Measurements from ENCODE around the gene UBASH3A. TPM values are rescaled to one million over a fixed set of nuclear protein-coding genes. Genes with fewer than 3 reads are reported as not detected.

UBASH3A gene
- total RNA-seq, 1 donor from 2014 or later, result not detected

DNA sequence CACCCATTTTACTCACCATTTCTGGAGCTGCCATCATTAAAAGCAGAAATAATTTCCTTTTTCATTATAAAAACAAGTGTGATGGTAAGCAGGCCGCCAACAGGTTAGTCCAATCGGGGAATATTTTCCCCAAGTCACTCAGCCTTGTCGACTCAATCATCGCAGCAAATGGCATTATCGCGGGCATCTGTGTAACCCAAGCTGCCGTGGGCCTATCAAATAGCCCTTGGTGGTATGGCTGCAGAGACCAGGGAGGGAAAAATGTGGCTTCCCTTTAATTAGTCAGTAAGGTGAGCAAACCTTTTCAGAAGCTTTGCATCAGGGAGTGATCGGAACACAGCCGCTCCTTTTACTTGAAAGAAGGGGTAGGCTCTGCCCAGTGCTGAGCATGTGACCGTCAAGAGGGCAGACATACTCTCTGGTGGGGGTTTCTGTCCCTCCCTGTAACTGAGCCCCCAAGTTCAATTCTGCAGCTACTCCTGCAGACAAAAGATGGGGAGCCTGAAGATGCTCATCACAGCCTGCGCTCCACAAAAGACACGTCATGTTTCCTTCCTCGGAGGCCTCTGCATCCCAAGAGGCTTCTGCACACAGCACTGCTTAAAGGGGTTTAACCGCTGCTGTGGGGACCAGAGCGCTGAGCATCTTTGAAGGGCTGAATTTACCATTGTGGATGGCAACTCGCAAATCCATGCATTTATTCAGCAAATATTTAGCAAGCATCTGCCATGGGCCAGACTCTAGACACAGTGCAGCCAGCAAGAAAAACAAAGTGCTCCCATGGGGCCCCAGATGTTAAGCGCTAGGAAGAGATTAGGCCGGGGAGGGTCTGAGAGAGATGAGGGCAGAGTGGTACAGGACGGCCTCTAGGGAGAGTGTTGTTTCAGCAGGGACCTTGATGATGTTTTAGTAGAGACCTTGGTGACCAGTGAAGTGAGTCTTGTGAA is 6.6 kb upstream of the UBASH3A start:
- no peaks in the 10 kb centered on the region for H3K27me3 Mint-ChIP-seq (ENCODE audit: low read depth)
- H3K4me3 Mint-ChIP-seq, result no peak overlapping the region
- TF ChIP-seq, protein P1, sequence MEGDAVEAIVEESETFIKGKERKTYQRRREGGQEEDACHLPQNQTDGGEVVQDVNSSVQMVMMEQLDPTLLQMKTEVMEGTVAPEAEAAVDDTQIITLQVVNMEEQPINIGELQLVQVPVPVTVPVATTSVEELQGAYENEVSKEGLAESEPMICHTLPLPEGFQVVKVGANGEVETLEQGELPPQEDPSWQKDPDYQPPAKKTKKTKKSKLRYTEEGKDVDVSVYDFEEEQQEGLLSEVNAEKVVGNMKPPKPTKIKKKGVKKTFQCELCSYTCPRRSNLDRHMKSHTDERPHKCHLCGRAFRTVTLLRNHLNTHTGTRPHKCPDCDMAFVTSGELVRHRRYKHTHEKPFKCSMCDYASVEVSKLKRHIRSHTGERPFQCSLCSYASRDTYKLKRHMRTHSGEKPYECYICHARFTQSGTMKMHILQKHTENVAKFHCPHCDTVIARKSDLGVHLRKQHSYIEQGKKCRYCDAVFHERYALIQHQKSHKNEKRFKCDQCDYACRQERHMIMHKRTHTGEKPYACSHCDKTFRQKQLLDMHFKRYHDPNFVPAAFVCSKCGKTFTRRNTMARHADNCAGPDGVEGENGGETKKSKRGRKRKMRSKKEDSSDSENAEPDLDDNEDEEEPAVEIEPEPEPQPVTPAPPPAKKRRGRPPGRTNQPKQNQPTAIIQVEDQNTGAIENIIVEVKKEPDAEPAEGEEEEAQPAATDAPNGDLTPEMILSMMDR (conservative IDR thresholded peaks at IDR 0.05), result no peak
- peak overlapping the region; percentile 28 for H3K27ac Mint-ChIP-seq (ENCODE audit: unreplicated experiment)
- no peaks in the 10 kb centered on the region for H3K9me3 Mint-ChIP-seq
- no peak for DNase-seq (ENCODE audit: low read depth, low spot score)
- no peaks in the 10 kb centered on the region for H3K36me3 Mint-ChIP-seq (ENCODE audit: low read depth)
- peaks cover 20% of the 10 kb centered on the region for H3K4me1 Mint-ChIP-seq

- no peaks in the 10 kb centered on the region for H3K27me3 Mint-ChIP-seq (ENCODE audit: low read depth)
- H3K9me3 Mint-ChIP-seq, result no peaks in the 10 kb centered on the region
- no peaks in the 10 kb centered on the region for H3K36me3 Mint-ChIP-seq (ENCODE audit: low read depth)
- peak overlapping the region; percentile 28 for H3K27ac Mint-ChIP-seq (ENCODE audit: unreplicated experiment)
- no peak overlapping the region for H3K4me3 Mint-ChIP-seq
- peaks cover 13% of the 10 kb centered on the region for H3K4me1 Mint-ChIP-seq
- no peak for DNase-seq (ENCODE audit: low read depth, low spot score)
- TF ChIP-seq, protein P1 (conservative IDR thresholded peaks at IDR 0.05), result no peak
Measured at GRCh38 chr21:42397746-42398394, 5.8 kb upstream of the UBASH3A start.

GRCh38 chr21:42398436-42399028 is 5.2 kb upstream of the UBASH3A start:
- TF ChIP-seq, protein P1 (conservative IDR thresholded peaks at IDR 0.05), result no peak
- H3K4me1 Mint-ChIP-seq, result peaks cover 10% of the 10 kb centered on the region
- no peak overlapping the region for H3K27ac Mint-ChIP-seq (ENCODE audit: unreplicated experiment)
- no peaks in the 10 kb centered on the region for H3K27me3 Mint-ChIP-seq (ENCODE audit: low read depth)
- no peaks in the 10 kb centered on the region for H3K36me3 Mint-ChIP-seq (ENCODE audit: low read depth)
- H3K9me3 Mint-ChIP-seq, result no peaks in the 10 kb centered on the region
- H3K4me3 Mint-ChIP-seq, result no peak overlapping the region
- DNase-seq (ENCODE audit: low read depth, low spot score), result no peak

- TF ChIP-seq, protein P1 (conservative IDR thresholded peaks at IDR 0.05), result no peak
- no peak for DNase-seq (ENCODE audit: low read depth, low spot score)
- H3K27ac Mint-ChIP-seq (ENCODE audit: unreplicated experiment), result no peak overlapping the region
- H3K9me3 Mint-ChIP-seq, result no peaks in the 10 kb centered on the region
- no peaks in the 10 kb centered on the region for H3K27me3 Mint-ChIP-seq (ENCODE audit: low read depth)
- H3K36me3 Mint-ChIP-seq (ENCODE audit: low read depth), result no peaks in the 10 kb centered on the region
- H3K4me1 Mint-ChIP-seq, result peaks cover 24% of the 10 kb centered on the region
- no peak overlapping the region for H3K4me3 Mint-ChIP-seq
Measured at GRCh38 chr21:42400525-42400924, 3.2 kb upstream of the UBASH3A start.

GRCh38 chr21:42401154-42401553 is 2.5 kb upstream of the UBASH3A start:
- H3K4me1 Mint-ChIP-seq, result peaks cover 26% of the 10 kb centered on the region
- no peak overlapping the region for H3K4me3 Mint-ChIP-seq
- H3K27ac Mint-ChIP-seq (ENCODE audit: unreplicated experiment), result no peak overlapping the region
- DNase-seq (ENCODE audit: low read depth, low spot score), result no peak
- no peaks in the 10 kb centered on the region for H3K36me3 Mint-ChIP-seq (ENCODE audit: low read depth)
- H3K27me3 Mint-ChIP-seq (ENCODE audit: low read depth), result no peaks in the 10 kb centered on the region
- H3K9me3 Mint-ChIP-seq, result no peaks in the 10 kb centered on the region
- TF ChIP-seq, protein P1 (conservative IDR thresholded peaks at IDR 0.05), result no peak
